Germinal center (tissue), 1 donor: ENCODE results near the gene ROR2.

Source experiments
- DNase-seq: peaks from one replicate; pipeline ENCODE4 v3.0.0; 2012; ENCODE audit warnings: mixed read lengths, low spot score

Gene ROR2

DNA sequence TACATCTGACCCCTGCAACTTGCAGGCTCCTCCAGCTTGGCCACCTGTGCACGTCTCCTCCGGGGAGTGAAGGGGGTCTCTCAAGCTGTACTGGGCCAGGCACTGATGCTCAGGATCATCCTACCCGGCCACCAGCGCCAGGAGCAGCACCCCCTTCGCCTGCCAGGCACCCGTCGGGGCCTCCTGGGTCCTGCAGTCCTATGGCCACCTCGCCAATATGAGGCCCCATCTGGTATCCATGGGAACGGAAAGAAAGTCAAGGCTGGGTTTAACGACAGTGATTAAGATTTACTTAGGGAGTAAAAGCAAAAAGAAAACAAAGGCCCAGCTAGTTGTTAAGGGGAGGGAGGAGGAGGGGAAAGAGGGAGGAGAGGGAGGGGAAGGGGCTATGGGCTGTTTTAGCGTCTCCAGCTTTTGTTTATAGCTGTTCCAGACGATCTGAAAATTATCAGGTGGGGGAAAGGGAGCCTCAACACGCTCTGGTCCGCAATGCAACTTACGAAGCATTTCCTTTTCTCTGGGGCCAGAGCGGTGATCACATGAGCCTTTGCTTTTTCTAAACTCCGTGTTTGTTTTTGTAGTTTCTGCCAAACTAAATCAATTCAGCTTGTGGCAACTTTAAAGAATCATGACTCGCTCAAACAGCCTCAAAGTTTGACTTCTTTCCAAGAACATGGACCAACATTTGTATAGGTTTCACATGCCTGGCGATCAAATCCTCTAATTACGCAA lies 132.4 kb downstream of the ROR2 start:
- DNase-seq, result no peak

DNA sequence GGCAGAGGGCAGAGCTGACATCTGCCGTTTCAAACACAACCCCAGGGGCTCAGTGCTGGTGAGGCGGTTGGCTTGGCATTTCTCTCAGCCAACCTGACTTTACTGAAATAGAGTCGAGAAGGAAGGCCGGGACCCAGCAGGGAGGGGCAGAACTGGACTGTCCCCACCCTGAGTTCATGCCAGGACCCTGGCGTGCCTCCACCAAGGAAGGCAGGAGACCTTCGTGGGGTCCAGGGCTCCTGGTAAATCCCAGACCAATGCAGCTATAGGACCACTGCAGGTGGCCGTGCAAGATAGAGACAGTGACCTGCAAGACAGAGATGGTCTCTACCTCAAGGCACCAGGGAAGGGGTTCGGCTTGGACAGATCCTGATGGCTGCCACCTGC lies 132.9 kb downstream of the ROR2 start:
- DNase-seq, result no peak

DNA sequence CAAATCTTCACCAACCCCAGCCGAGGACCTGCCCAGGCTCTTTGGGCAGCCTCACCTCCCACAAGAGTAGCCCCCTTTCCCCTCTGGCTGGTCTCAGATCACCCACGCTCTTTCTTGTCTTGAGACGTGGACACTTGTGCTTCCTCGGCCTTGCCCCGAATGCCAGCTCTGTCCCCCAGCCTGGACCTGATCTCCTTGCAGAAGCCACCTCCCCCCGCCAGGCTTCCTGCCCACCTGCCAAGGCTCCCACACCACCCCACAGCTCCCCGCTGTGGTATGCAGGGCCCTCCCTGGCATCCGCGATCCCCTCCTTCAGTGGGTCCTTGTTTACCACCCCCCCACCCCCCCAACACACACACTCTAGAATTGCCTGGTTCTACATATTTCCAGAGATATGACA lies 133.7 kb downstream of the ROR2 start:
- DNase-seq, result no peak

DNA sequence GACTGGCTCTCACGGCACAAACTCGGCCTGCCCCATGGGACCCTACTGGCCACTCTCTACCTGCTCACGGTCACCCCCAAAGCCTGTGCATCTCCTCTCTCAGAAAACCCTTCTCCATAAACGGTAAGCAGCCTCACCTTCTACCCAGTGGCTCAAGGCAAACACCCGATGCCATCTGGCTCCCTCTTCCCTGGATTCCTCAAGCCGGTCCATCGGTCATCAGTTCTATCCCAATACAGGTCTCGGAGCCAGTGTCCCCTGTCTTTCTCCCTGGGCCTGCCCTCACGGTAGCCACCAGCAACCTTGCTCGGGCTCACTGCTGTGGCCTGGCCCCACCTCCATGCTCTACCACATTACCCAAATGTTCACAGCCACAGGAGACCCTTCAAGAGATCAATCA lies 134.1 kb downstream of the ROR2 start:
- DNase-seq, result no peak

DNA sequence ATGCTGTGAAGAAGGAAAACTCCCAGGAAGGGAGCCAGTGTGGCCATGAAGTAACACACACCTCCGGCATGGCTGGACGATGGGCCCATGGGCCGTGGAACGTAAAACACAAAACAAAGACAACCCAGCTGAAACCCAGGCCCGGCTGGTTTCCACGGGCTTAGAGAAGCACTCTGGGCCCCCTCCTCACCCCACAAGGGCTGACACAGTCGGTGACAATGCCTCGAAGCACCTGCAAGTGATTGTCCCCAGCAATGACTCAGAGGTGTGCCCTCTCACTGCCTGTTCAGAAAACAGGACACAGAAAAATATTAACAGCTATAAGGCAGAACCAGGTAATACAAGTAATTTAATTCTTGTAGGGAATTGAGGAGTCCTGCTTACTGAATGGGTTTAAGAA lies 135.3 kb downstream of the ROR2 start:
- DNase-seq, result no peak

DNA sequence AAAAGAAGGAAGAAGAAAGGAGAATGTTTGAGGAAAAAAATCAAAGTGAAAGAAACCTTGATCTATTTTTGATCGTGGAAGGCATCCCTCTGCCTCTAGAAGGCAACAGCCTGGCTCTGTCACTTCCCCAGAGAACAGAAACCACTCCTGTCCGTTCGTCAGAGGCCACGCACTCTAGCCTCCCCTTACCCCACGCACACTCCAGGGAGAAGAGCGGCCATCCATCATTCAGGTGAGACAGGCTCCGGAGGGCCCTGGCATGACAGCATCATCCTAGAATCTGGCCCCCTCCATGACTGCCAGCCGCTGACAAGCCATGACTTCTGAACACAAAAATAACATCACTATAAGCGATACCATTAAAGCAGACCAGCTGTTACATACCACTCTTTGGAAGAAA lies 135.8 kb downstream of the ROR2 start:
- no peak for DNase-seq

DNA sequence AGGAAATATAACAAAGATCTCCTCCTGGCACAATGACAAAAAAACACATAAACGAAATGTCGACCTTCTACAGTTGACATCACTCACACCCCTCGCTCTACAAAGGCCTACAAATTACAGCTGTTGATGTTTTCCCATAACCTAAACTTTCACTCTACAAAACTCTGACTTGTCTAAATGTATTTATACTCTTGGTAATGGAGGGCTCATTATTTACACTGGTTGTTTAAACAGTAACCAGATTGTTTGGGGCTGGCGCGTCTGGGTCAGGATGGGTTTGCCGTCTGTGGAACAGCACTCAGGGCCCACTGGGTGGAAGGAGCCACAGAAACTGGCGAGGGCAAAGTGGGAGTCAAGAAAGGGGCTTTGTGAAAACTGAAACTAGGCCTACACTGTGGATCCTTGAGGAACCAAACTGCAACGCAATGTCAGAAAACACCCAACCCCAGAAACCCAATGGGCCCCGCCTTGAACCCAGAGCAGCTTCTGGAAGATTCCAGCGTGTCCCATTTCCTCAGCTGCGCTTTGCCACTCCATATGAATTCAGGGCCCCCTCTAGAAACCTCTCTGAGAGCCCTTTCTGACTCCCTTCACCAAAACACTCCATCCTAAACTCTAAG lies 136.7 kb downstream of the ROR2 start:
- no peak for DNase-seq

DNA sequence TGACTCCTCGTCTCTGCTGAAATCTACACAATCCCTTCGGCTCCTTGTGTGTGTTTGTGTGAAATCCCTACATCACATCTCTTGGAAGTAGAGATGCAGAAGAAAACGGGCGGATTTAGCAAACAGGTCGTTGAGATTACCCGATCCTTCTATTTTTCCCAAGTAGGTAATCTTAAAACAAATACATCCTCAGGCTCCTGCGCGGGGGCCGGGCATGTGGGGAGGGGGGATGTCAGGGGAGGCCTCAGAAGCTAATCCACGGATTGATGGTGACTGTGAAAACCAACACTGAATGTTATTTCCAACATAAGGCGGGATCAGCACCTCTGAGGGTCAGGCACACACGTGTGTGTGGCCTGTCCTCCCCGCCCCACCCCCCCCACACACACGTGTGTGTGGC lies 137.8 kb downstream of the ROR2 start:
- no peak for DNase-seq

DNA sequence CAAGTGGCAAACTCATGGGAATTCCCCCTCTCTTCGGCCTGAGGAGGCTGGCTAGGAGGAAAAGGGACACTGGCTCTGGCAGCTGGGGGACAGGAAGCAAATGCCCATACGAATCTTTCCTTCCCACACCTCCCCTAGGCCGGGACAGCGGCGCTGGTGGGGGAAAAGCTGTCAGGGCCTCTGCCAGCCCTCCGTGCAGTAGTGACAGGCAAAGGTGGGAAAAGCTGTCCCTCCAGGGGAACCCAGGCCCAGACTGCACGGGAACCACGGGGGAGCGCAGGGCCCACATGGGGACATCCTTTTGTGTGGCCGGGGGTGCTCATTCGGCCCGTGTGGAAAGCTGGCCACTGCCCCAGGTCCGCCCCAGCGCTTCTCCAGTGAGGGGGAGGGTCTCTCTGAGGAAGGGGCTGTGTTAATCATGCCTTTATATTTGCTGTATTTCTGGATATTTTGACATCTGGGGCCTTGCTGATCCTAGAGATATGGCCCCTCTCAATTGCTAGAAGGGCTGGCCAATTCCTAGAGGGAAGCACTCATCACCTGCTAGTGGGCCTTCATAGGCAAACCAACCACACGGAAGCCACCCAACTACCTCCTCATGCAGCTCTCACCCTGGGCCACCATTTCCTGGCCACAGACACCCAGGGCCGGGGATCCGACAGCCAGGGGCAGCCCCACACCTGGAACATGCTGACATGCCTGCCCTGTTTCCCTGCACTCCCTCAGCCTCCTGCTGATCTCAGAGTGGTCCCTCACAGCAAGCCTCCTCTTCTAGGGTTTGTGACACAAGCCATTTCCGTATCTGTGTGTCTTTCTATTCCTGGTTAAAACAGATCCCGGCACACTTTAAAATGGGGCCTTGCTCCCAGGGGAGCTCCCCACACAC lies 138.8 kb downstream of the ROR2 start:
- no peak for DNase-seq

DNA sequence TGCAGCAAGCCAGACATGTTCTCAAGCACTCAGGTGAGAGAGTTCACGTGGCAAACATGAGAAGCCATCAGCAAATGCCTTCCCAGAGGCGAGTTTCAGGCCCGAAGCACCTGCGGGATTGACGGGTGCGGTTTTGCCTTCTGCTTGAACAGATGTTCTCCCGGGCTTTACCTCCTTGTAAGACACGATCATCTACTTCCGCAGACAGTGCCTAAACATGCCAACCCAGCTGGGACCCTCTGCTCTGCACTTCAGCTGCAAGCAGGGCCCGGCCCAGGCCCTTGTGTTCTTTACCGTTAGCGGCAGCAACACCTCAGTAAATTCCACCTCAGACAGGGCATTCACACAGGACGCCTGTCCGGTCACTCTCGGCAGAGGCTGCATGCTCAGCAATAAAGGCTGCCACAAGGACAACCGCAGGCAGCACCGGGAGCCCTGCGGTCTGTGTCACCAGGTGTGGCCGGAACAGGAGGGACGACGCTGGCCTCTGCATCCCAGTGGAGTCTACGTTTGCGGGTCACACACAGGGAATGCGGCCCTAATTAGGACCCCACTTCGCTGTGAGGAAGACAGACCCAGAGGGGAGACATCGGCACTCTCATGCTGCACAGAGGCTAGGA lies 139.6 kb downstream of the ROR2 start:
- DNase-seq, result no peak

DNA sequence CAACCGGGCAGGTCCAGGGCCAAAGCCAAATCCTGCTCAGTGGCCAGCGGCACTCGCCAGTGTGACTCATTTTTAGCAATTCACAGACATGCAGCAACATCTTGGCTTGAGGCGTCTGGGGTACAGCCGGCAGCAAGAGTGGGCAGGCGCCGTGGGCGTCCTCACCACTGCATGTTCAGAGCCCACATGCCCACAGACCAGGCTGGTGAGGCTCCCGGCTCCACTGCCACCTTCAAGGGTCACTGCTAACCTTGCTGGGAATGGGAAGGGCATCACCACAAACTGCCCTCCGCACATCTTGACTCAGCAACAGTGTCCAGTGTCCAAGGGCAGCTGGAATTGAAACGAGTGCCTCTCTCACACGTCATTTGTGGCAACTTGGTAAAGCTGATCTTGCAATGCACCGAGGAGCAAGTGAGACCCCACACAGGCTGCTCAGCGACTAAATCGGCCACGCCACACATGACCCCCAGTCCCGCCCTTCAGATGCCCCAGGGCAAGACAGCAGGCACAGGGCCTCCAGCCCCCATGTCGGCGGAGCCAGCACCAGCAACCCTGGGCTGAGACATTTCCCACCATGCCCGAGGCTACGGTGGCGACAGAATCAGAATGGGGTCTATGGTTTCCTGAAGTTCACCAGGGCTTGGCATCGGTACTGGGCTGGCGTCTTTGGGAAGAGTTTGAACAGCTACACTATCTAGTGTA lies 140.3 kb downstream of the ROR2 start:
- no peak for DNase-seq

DNA sequence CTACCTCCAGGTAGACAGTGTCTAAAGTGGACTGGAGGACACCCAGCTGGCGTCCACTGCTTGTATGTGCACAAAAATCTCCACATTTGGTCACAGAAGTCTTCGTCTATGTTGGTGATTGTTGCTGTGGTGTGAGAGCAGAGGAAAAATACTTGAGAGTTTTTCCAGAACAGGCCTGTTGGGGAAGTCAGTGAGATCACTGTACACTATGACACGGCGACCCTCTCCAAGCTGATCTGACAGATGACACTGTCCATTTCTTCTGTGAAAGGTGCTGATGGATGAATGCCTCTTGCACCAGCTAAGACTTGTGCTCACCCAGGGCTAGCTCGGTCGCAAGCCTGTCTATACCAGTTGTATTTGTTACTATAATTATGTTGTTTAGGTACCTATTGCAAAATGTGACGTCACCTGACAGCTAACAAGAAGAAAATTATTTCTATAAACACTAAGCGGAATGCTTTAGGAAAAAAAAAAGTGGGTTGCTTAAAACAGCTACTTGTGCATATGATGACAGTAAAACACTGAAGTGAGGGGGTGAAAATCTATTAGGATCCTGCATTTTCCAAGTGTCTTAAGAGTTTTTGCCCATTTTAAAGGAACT lies 142.3 kb downstream of the ROR2 start:
- DNase-seq, result no peak

DNA sequence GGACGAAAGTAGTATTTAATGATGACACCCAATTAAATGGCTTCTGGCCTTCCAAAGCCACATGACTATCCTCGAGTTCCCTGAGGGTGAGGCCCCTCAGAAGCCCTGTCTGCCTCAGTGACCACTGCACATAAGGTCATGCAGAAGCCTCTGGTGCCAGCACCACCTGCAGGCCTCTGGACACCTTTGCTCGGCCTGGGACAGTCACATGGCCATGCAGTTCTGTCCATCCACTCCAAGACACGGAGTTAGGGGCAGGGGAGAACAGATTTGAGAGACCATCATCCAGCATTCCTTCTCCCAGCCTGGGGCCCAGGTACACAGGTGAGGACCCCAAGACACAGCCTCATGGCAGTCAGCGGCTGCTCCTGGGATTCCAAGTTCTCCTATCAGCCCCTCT lies 145.0 kb downstream of the ROR2 start:
- no peak for DNase-seq

DNA sequence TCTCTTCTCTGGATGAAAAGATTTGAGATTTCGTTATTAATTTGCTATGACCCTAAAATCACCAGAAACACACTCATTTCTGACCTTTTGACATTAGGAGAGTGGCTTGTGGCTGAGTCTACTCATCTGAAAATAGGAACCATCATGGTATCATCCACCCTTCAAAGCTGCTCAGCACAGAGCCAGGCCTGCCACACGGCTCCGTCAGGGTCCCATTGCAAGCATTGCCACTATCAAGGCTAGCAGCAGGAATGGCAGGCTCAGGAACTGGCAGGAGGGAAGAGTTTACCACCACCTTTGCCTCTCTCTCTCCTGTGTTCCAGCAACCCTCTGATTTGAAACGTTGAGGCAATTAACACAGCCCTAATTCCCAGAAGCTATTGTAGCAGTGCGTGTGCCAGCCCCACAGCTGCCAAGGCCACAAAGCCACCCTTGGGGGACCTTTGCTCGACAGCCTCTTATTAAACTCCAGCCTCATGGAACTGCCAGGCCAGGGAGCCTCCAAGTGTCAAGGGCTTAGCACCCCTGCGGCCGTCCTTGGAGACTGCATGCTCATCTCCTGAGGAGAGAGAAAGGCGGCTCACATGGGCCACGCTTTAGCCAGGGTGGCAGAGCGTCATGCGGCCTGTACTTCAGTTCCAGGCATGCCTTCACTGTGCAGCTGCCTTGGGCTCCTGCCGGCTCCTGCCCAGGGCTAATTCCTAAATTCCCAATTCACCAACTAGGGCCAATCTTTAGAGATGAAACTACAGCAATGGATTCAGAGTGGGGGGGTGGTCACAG lies 145.9 kb downstream of the ROR2 start:
- DNase-seq, result no peak

DNA sequence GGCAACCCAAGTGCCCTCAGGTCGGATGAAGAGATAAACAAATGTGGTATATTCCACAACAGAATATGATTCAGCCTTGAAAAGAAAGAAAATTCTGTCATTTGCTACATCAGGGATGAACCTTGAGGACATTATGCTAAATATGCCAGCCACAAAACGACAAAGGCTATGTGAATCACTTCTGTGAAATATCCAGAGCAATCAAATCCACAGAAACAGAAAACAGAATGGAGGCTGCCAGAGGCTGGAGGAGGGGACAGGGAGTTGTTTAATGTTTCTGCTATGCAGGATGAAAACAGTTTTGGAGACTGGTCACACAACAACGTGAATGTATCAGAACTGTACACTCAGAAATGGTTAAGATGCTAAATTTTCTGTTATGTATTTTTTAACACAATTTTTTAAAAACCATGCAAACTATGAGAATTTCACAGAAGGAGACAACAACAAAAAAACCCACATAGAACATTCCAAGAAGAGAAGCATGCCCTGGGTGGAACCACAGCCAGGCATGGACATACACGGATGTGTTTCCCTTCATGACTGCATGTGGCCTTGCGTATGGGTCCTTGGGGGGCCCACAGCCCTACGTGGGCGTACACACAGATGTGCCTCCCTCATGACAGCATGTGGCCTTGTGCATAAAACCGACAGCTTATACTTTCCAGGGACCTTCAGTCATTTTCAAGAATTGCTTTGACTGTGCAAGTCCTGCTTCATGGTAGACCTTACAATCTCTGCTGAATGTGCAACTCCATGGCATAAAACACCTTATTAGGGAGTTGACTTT lies 146.7 kb downstream of the ROR2 start:
- DNase-seq, result no peak

DNA sequence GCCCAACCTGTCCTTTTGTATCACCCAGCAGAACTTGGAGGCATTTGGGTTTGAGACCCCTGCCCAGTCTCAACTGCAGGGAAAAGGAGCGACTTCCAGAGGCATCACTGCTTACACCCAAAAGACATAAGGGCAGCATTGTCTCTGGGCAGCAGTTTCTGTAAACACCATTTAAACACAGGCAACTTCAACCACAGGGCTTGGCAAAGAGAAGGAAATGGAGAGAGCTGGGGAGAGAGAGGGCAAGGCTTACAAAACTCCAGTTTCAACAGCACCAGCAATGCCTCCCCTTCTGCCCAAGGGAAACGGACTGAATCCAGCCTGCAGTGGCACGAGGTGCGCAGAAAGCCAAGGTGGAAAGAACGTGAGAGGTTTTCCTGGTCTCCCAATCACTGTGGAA lies 147.6 kb downstream of the ROR2 start:
- no peak for DNase-seq

DNA sequence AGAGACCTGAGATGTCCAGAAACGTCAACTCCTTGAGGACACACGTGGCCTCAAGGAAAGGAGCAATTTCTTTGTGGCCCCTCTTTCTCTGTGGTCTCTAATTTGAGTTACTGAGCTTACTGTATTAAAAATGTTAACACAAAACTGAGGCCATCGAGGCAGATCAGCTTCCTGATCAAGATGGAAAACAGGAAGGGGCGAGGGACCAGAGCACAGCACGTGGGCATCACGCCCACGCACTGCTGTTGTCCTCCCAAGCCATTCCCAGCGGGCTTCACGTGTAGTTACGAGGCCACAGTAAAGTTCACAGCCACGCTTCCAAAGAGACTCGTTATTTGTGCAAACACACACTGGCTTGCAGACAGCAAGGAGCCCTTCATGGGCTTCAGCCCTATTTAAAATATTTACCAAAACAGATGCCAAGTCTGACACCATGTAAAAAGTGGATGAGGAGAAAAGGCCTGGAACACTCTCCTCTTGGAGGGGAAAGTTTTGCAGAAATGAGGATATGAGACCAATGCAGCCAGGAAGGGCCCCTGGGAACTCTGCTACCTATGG lies 149.5 kb downstream of the ROR2 start:
- DNase-seq, result no peak

DNA sequence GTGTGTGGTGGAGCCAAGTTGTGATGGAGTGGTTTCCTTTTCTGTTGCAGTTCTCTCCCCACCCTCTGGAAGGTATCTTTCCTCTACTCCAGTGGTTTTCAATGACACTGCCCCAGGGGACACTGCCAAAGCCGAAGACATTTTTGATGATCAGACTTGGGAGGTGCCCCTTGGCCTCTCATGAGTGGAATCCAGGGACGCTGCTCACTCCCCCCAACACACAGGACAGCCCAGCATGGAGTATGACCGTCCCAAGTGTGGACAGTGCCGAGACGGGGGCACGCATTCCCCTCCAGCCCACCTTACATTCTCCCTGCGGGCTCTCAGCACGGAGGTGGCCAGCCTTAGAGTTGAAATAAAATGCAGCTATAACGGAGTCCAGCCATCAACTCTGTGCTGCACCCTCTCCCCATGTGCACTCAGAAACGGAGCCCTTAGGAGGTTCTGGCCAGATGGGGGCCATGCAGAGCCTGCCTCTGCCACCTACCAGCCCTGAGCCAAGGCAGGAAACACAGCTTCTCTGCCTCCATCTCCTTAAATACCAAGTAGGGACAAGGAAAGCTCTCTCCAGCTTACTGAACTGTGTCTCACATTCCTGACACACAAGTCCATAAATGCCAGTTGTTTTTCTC lies 150.8 kb downstream of the ROR2 start:
- DNase-seq, result no peak
